ENCODE data around the gene SYT13.
A peak's percentile ranks its signal among the peaks of the same experiment; 100 is the strongest.

Gene SYT13

DNA sequence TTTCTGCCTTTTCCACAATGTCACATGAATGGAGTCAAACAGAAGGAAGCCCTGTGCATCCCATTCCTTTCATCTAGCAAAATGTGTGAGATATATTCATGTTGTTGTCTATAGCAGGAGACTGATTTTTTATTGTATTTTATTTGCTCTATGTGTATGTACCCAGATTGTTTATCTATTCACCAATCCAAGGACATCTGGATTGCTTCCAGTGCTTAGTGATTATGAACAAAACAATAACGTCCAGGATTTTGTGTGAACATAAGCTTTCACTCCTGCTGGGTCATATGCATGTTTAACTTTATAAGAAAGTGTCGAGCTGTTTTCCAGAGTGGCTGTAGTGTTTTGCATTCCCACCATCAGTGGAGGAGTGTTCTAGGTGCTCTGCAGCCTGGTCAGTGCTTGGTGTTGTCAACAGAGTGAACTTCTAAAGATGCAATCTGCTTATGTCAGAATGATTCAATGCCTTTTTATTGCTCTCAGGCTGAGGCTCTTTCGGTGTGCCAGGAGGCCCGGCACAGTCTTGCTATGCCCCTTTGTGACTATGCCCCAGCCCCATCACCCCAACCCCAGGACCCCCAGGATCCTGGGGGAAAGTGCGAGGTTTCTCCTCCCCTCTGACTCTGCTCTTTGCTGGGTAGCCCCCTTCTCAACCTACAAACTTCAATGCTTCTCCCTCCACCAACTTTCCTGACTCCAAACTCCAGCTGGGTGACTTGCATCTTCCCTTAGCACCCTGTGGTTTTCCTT lies 19.9 kb upstream of the SYT13 start:
- no peak for DNase-seq

GRCh38 chr11:45304992-45305335 lies 18.8 kb upstream of the SYT13 start:
- no peak for DNase-seq

- no peak for DNase-seq
Observed at GRCh38 chr11:45304111-45304991, 18.2 kb upstream of the SYT13 start.

GRCh38 chr11:45303316-45303715 lies 17.2 kb upstream of the SYT13 start:
- no peak for DNase-seq

GRCh38 chr11:45301537-45302246 lies 15.6 kb upstream of the SYT13 start:
- no peak for DNase-seq

- DNase-seq: no peak
Observed at GRCh38 chr11:45300715-45301114, 14.6 kb upstream of the SYT13 start.

DNA sequence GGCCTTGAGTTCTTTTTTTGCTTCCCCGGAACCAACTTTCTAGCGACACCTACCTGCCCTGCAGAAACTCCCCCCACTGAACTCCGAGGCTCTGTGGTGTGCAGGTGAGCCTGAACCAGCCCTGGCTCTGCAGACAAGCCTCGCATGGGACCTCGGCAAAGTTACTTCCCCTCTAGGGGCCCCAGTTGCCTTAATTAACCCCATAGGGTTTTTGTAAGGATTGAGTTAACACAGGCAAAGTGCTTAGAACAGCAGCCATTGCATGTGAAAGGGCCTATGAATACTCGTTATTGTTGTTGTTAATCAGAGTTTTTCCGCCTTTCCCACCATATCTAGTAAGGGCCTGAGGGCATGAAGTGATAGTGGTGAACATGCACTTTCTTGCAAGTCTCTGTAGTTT lies 12.6 kb upstream of the SYT13 start:
- DNase-seq: no peak

- no peak for DNase-seq
Observed at GRCh38 chr11:45296075-45296474, 9.9 kb upstream of the SYT13 start.

GRCh38 chr11:45294499-45294898 lies 8.4 kb upstream of the SYT13 start:
- DNase-seq: no peak

DNA sequence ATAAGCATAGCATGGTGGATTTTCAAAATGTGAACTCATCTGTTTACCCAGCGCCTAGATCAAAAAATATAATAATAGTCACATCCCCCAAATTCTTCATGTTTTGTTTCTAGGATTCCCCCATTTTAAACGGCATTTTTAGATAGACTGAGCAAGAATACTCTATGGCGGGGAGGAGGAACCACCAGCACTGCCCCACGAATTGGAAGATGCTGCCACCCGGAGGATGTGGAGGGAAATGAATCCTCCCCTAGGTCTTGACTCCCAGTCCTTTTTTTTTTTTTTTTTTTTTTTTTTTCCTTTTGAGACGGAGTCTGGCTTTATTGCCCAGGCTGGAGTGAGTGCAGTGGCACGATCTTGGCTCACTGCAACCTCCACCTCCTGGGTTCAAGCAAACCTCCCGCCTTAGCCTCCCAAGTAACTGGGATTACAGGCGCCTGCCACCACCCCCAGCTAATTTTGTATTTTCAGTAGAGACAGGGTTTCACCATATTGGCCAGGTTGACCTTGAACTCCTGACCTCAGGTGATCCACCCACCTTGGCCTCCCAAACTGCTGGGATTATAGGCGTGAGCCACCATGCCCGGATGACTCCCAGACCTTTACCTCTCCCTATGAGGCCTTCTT lies 7.5 kb upstream of the SYT13 start:
- DNase-seq: peak; percentile 69

- DNase-seq: no peak
Observed at GRCh38 chr11:45290586-45290985, 4.4 kb upstream of the SYT13 start.

GRCh38 chr11:45289369-45289768 lies 3.2 kb upstream of the SYT13 start:
- DNase-seq: no peak

GRCh38 chr11:45288339-45288738 lies 2.2 kb upstream of the SYT13 start:
- DNase-seq: no peak

GRCh38 chr11:45287316-45287903 lies 1.3 kb upstream of the SYT13 start:
- DNase-seq: no peak

GRCh38 chr11:45285250-45285828 lies 802 bp downstream of the SYT13 start:
- DNase-seq: no peak

DNA sequence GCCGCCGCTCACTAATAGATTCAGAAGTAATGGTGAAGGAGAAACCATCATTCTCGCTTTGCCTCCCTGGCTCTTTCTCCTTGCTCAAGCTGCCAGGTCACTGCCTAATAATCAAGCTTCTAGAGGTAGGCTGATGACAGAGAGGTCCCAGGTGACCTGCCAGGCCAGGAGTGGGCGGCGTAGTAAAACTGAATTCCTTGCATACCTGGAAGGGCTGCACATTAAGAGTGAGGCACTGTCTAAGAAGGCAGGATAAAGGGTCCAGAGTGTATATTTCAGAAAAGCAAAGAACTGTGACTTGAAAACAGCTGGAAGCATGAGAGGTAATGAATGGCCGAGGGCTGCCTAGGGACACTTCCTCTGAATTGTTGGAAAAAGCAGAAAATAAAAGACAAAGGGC lies 4.1 kb downstream of the SYT13 start:
- DNase-seq: no peak

DNA sequence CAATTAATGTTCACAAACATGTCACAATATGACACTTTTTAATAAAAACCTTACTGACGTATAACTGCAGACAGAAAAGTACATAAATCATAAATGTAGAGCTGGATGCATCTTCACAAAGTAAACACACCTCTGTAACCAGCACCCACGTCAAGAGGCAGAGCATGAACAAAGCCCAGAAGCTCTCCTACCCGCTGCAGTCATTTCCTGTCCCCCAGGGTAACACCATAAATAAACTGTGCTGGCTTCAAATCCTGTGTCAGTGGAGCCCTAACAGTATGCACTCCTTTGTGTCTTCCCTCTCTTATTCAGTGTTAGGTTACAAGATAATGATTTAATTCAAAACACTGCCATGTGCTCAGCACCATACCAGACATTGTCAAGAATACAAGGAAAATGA lies 5.7 kb downstream of the SYT13 start:
- DNase-seq: no peak

- DNase-seq: no peak
Observed at GRCh38 chr11:45279645-45280044, 6.5 kb downstream of the SYT13 start.

DNA sequence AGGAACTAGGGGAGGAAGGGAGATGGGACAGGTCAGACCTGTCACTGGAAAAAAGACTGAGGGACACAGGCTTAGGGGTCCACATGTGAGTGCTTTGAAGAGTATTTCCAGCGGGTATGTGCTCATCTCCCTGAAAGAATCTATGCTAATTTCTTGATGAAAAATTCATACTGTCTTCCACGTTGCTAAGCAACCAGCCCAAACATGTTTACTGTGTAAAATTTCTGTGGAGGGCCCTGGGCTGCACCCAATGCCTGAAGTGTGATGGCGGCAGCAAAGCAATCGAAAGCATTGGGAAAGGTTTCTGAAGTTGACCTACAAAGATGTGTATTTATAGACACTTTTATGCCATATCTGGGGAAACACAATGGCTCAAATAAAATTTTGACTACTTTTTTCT lies 7.4 kb downstream of the SYT13 start:
- DNase-seq: no peak

DNA sequence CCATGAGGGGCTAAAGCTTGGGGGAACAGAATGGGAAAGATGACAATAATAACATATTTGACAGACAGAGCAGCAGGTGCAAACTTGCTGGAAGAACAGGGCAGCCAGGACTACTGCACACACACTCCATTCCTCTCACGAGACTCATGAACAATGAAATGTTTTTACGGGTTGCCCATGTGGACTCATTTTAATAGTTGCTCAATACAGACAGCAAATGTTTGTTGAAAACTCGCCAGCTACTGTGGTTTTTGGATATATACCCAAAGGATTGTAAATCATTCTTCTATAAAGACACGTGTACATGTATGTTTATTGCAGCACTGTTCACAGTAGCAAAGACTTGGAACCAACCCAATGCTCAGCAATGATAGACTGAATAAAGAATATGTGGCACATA lies 10.3 kb downstream of the SYT13 start:
- DNase-seq: no peak

DNA sequence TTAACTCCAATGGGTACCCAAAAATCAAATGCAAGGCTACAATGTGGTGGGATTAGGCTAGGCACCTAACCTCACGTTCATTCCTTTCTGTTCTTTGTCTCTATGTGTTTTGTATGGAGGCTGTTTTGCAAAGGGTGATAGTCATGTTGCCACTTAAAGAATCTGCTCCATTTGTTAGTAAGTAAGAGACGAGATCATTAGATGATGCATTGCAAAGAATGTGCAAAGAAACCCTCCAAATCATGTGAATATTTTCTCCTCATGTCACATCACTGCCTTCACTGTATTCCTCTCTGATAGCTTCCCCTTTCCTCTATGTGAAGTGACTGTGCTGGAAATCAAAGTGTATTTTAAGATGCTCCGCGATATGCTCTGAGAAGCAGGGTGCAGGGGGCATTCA lies 11.9 kb downstream of the SYT13 start:
- DNase-seq: no peak

- no peak for DNase-seq
Observed at GRCh38 chr11:45273509-45273908, 12.6 kb downstream of the SYT13 start.

GRCh38 chr11:45272701-45273100 lies 13.4 kb downstream of the SYT13 start:
- no peak for DNase-seq
